Fibroblast of mammary gland (primary cell): ENCODE data around the gene PCNT.

Source experiments
- DNase-seq: peaks from one replicate; pipeline ENCODE4 v3.0.0-alpha.2; 2010; ENCODE audit warnings: low read depth
- H3K4me3 ChIP-seq: 2 replicates; pipeline ENCODE4 v1.5.1; 2011; ENCODE audit warnings: low read depth, mild to moderate bottlenecking, low read length, moderate library complexity; ENCODE audit not compliant: control insufficient read depth
- TF ChIP-seq, protein P1 (sequence below): conservative IDR thresholded peaks from 2 replicates; pipeline ENCODE4 v1.5.1; 2011; ENCODE audit warnings: low read depth, low read length, inconsistent platforms; ENCODE audit not compliant: control insufficient read depth, insufficient read depth

The PCNT gene

GRCh38 chr21:46385846-46386733, 62.1 kb downstream of the PCNT start:
- DNase-seq, result no peak
- TF ChIP-seq, protein P1, sequence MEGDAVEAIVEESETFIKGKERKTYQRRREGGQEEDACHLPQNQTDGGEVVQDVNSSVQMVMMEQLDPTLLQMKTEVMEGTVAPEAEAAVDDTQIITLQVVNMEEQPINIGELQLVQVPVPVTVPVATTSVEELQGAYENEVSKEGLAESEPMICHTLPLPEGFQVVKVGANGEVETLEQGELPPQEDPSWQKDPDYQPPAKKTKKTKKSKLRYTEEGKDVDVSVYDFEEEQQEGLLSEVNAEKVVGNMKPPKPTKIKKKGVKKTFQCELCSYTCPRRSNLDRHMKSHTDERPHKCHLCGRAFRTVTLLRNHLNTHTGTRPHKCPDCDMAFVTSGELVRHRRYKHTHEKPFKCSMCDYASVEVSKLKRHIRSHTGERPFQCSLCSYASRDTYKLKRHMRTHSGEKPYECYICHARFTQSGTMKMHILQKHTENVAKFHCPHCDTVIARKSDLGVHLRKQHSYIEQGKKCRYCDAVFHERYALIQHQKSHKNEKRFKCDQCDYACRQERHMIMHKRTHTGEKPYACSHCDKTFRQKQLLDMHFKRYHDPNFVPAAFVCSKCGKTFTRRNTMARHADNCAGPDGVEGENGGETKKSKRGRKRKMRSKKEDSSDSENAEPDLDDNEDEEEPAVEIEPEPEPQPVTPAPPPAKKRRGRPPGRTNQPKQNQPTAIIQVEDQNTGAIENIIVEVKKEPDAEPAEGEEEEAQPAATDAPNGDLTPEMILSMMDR, result no peak
- H3K4me3 ChIP-seq, result no peak overlapping the region

- DNase-seq, result no peak
- TF ChIP-seq, protein P1, result no peak
- H3K4me3 ChIP-seq, result no peak overlapping the region
These were observed 62.8 kb downstream of the PCNT start for GRCh38 chr21:46386734-46387088.

DNA sequence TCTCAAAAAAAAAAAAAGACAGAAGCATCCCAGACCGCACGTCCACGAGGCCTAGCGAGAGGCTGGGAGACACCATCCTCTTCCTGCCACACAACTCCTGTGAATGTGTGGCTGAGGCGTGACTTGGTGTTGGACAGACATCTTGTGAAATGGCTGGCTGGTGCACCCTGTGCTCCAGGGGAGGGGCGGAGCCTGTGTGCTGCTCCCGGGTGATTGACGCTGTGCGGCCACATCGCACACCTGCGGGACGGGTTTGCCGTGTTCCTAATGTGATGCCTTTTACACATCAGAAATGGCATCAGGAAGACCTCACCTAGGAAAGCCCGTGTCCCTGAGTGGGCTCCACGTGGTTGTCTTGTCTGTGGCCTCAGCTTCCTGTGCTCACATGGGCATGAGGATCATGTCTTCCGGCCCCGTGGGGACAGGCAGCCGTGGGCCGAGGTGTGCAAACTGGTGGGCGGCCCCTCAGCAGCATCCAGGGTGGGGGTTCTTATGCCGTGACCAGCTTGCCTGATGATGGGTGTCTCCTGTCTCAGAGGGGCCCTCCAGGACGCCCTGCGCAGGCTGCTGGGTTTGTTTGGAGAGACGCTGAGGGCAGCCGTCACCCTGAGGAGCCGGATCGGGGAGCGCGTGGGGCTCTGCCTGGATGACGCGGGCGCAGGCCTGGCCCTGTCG, 64.4 kb downstream of the PCNT start:
- DNase-seq, result no peak
- TF ChIP-seq, protein P1, result no peak

DNA sequence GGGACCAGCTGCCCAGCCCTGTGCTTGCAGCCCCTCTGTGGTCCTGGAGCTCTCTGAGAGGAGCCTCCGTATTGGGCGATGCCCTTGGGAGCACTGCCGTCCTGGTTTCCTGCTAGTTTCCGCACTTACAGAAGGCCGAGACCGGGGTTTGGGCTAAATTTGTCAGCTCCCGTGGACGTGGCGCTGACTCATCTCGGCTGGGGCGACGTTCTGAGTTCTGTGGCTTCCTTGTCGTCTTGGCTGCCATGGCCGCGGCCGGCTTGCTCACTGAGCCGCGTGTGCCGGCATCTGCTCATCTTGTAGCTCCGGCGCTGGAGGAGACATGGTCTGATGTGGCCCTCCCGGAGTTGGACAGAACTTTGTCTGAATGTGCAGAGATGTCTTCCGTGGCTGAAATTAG, 64.9 kb downstream of the PCNT start:
- H3K4me3 ChIP-seq, result no peak overlapping the region
- DNase-seq, result no peak
- TF ChIP-seq, protein P1, result no peak

More for the DNA sequence above, 64.4 kb downstream of the PCNT start:
- H3K4me3 ChIP-seq, result no peak overlapping the region

GRCh38 chr21:46390603-46391545, 66.9 kb downstream of the PCNT start:
- no peak for DNase-seq
- TF ChIP-seq, protein P1, result no peak
- H3K4me3 ChIP-seq, result no peak overlapping the region

- TF ChIP-seq, protein P1, result no peak
- no peak for DNase-seq
- no peak overlapping the region for H3K4me3 ChIP-seq
These were observed 67.8 kb downstream of the PCNT start for GRCh38 chr21:46391773-46392172.
